HG03108 (cell line): ENCODE measurements around the gene KIF21A.

Experiments used
- ATAC-seq: cut with Tn5 transposase; IDR thresholded peaks from one replicate; pipeline ENCODE4 v1.9.1; 2021; ENCODE audit warnings: moderate library complexity; ENCODE audit not compliant: unreplicated experiment

Gene KIF21A

DNA sequence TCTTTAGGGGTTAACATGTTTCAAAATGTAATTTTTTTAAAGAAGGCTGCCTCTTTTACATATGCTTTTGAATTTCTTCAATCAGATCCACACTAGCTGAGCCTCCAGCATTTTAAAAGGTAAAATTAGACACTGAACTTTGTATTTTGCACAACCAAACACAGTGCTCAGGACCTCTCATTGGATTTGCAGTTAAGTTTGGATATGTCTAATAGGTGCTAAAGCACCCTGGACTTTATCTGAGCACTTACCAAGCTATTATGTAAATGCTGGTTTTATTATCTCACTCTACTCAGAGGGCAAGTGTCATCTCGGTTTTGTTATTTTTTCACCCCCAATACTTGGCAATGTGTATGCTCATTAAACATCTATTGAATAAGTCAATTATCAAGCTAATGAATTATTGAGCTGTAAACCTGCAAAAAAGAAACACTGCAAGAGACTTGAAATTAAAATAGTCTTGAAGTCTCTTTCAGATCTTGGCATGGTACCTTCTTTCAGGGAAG lies 150.7 kb downstream of the KIF21A start:
- ATAC-seq, result no peak

DNA sequence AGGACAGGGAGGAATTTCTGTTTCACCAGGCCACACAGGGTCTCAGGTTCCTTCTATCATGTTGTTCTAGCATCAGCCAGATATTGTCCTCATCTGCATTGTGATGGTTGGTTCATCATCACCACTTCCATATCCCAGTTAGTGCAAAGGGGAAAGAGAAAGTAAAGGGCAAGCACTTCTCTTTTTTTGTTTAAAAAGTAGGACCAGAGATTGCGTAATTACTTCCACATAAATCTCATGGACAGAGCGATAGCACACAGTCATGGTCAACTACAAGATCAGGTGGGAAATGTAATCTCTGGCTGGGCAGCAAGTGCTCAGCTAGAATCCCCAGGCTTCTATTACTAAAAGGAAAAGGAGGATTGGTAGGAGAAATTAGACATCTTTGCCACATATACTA lies 155.1 kb downstream of the KIF21A start:
- ATAC-seq, result no peak

DNA sequence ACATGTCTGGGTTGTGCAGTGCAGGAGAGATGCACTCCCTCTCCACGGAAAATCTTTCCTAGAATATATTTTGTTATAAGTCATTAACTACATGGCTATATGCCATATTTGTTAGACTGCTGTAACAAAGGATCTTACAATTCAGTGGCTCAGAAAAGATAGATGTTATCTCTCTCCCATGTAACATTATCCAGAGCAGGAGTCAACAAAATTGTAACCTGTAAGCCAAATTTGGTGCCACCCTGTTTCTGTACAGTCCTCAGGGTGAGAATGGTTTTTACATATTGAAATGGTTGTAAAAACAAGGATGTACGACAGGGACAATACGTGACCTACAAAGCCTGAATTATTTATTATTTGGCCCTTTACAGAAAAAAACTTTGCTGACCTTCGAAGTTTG lies 155.5 kb downstream of the KIF21A start:
- ATAC-seq, result no peak

DNA sequence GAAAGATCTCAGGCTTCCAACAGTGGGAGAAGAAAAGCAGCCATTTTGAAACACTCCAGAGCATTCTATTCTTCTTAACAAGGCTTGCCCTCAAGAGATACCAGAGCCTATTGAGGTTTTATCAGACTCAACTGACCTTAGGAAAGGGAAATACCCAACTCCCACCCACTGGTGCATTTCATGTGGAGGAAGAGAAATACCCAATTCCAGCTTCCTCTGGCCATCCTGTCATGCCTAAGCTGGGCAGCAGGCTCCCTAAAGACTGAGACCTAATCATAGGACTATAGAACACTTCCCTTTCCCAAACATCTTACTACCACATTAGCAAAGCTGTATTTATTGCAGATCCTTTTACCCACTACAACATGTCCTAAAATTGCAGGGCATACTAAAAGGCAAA lies 164.5 kb downstream of the KIF21A start:
- ATAC-seq, result no peak

DNA sequence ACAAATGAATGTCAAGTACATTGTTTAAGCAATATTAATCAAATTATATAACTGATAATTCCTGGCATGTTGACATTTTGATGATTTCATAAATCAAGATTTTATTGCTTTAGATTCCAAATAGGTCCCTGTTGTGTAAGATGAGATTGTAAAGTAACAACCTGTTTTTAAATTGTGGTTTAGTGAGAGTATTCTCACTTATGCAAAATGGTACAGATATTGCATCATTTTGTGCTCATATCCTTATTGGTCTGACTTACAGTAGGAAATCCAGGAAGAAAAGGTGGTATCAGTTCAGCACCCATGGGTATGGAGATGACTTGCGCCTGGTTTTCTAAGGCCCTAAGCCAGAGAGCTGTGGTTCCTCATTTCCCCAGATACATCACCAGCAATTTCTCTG lies 165.5 kb downstream of the KIF21A start:
- ATAC-seq, result no peak

DNA sequence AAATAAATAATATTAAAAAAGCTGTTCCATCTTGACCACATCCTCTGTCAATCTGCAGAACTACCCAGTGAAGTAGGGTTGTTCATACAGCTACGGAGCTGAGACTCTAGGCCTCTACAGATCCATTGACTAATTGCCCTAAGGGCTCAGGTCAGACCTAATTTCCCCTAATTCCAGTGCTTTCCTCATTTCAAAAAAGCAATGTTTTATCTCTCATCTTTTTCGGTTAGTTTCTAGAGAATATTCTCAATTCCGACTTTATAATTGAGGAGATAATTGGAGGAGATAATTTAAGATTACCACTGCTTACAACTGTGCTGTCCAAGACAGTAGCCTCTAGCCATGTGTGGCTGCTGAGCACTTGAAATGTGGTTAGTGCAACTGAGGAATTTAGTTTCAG lies 167.1 kb downstream of the KIF21A start:
- ATAC-seq, result no peak

DNA sequence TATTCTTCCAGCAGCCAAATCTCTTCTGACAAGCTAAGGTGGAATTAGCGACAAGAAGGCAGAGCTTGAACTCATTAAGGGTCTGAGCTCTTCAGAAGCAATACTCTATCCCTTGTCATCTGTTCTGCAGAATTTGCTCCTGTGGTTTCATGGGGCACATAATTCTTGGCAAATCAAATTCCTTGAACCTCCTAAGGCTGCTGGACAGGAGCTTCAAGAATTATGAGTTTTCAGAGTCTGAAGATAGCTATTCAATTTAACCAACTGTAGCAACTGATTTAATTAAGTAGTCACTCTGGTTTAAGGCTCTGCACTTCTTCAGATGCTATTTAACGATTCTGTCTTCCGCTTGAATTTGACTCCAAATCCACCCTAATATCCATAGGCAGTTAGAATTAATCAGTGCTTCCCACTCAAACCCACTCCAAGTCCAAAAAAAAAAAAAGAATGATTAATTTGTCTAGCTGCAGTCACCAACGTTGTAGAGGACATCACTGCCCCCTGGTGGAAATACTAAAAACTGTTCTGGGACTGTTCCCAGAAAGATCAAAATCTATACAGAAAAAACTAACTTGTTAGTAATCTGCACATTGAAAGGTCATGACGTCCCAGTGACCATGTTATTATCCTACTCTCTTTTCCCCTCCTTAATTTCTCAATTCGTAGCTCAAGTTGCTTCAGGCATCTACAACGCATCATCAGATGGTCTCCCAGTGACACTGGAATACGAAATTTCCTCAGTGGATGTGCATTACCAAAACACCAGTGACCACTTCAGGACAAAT lies 169.9 kb downstream of the KIF21A start:
- ATAC-seq, result no peak

DNA sequence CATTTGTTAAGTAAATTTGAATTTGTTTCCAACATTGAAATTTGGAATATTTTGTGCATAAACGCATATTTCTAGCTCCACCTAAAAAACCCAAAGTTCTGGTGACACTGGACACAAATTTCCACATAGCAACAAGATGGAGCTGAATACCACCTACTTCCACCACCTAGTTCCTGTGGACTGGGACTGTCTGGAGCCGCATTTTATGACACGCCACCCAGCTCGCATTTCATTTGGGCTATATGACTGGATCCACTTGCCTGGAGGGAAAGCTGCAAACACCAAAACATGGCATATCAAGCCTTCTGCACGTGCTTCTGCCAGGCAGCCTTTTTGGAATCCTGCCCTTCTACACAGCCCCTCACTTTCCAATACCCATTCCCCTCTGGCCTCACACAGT lies 173.4 kb downstream of the KIF21A start:
- no peak for ATAC-seq

DNA sequence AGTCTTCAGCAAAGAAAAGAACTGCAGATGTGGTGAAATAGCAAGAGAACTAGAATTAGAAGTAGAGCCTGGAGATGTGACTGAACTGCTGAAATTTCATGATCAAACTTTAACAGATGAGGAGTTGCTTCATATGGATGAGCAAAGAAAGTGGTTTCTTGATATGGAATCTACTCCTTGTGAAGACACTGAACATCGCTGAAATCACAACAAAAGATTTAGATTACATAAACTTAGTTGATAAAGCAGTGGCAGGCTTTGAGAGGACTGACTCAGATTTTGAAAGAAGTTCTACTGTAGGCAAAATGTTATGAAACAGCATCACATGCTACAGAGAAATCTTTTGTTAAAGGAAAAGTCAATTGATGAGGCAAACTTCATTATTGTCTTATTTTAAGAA lies 175.0 kb downstream of the KIF21A start:
- no peak for ATAC-seq

DNA sequence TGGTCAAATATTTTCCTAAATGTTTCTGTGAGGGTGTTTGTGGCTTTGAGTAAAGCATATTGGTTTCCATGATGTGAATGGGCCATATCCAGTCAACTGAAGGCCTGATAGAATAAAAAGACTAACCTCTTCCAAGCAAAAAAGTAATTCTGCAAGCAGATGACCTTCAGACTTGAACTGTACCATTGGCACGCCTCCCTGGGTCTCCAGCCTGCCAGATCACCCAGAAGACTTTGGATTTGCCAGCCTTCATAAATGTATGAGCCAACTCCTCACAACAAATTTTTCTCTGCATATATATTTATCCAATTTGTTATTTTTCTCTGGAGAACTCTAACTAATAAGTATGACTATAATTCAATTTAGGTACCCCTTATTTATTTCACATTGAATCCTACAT lies 190.3 kb downstream of the KIF21A start:
- ATAC-seq, result no peak
